ENCODE measurements around the gene NMNAT2.

Gene NMNAT2

DNA sequence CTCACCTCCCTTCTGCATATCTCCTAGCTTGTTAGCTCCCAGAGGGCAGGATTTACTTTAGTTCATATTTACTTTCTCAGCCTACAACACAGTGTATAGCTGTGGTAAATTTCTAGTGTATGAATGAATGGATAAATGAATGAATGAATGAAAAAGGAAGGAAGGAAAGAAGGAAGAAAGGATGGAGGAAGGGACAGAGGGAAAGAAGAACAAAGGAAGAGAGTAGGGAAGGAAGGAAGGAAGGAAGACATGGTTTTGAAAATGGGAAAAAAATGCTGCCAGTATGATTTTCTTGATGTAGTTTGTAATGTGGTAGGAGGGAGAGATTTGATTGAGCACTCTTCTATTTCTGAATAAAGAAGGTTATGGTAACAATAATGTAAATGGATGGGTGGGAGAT is 185.1 kb downstream of the NMNAT2 start:
- no peak for DNase-seq

DNA sequence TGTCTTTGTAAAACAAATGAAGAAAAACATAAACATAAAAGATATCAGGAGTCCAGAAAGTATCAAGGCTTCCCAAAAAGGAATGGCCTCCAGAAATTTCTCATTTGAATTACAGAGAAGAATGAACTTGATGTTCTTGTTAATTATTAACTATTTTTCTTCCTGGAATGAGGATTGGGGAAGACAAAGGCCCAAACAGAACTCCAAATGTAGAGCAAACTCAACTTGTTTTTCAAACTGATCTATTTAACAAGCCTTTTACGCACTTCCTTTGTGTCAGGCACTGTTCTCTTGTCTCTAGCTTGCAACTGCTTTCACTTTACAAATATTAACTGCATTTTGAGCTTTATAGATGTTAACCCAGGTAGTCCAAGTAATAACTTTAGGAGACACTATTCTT is 186.6 kb downstream of the NMNAT2 start:
- DNase-seq = no peak

DNA sequence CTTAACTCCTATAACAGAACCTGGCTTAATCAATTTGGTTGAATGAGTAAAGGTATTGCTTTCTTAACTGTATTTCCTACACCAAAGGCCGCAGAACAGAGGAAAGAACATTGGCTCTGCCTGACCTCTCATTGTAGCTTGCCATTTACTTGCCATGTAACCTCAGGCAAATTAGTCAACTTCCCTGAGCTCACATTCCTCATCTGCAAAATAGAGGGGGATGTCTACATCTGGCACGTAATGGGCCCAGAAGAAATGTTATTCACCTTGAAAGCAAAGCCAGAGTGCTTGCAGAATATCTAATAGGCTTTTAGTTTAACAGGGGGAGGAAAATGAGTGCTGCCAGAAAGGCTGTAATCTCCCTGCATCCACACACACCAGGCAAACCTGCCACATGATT is 187.8 kb downstream of the NMNAT2 start:
- DNase-seq = no peak

DNA sequence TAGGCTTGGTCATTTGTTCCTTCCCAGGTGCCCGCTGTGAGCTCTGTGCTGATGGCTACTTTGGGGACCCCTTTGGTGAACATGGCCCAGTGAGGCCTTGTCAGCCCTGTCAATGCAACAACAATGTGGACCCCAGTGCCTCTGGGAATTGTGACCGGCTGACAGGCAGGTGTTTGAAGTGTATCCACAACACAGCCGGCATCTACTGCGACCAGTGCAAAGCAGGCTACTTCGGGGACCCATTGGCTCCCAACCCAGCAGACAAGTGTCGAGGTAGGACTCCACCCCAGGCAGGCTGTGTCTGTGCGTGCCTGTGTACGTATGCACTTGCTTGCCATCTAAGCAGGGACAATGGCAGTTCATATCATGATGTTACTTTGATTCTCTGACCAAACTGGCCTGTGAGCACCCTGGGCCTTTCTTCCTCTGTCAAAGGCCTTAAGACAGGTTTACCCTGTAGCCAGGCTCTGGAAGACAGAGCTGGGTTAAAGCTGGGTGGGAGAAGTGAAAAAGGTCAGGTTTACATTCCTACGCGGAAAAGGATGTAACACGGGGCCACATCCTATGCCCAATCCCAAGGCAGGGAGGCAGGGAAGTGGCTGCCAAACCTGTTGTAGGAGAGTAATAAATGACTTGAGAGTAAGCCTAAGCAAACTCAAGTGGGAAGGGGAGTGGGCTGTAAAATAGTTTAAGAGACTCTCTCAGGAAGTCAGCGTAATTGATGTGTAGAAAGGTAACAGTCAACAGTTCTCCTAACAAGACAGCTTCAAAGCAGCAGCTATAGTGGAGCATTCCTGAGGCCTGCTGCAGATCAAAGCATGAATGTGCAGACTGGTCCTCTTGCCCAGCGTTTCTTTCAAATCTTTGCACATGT is 189.6 kb downstream of the NMNAT2 start:
- no peak for DNase-seq

DNA sequence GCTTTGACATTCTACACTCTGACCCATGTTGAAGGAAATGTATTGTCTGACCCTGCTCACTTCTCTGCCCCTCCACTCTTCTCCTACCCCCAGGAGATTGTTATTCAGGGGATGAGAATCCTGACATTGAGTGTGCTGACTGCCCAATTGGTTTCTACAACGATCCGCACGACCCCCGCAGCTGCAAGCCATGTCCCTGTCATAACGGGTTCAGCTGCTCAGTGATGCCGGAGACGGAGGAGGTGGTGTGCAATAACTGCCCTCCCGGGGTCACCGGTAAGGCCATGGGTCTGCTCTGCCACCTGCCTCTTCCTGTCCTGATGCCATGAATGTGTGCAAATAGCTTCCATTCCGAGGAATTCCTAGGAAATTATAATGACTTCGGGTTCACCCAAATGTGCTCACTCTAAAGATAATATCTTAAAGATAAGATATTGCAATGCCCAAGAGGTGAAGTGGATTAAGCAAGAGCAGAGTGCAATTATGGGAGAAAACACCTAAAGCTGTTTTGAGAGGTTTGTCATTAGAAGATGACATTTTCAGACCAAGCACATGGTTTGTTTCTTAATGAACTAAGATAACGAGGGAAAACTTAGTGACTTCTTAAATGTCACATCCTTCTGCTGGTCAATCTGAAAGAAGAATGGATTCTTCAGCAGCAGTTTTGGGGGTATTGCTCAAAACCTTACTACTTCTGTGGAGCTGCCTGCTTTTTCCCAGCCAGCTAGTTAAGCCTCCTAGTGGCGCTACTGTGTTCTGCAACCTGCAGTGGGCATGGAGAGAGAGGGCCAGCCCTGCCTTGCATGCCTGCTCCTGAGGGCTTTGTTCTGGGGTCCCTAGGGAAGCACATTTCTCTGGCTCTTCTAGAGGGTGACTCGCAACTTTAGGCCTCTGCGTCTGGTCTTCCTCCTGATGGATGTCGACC is 190.5 kb downstream of the NMNAT2 start:
- DNase-seq = peak; percentile 7

DNA sequence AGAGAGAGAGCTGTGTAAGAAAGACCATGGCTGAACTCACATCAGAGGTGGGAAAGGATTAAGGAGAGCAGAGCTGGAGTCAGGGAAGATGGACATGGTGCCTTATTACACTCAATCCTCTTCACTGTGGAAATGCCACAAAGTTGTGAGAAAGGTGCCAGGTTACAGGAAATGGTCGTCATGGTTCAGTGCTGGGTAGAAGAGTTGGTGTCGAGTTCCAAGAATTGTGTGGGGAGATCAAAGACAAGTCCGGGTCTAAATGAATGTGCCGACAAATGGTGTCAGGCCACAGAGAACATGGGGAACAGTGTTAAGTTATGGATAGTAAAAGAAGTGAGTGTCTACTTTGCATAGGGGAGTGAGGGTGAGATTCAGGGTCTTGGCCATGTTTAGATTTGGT is 191.2 kb downstream of the NMNAT2 start:
- no peak for DNase-seq

DNA sequence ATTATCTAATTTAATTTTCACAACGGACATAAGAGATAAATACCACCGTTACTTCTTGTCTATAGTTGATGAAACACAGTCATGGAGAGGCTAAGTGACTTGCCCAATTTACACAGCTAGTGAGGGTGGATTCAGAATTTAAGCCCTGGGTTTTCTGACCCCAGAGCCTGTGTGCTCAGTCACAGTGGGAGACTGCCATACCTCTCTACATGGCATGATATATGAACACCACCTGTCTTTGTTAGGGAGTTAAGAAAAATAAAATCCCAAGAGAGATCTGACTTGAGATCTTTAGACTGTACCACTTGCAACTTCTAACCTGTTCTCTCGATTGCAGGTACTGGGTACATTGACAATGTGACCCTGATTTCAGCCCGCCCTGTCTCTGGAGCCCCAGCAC is 191.8 kb downstream of the NMNAT2 start:
- DNase-seq = no peak

DNA sequence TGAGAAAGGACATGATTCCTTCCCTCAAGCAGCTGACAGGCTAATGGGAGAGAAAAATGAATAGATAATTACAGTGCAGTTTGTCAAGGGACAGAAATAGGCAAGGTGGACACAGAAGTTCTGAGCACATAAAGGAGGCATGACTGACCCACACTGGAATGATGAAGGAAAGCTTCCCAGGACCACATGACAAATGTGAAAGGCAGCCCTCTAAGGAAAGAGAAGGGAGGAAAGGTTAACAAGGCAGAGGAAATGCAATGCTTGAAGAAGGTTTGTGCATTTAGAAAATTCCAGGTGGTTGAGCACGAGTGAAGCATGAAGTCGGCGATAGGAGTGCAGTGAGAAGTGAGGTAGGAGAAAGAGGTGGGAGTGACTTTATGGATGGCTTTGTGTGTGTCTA is 194.7 kb downstream of the NMNAT2 start:
- no peak for DNase-seq

DNA sequence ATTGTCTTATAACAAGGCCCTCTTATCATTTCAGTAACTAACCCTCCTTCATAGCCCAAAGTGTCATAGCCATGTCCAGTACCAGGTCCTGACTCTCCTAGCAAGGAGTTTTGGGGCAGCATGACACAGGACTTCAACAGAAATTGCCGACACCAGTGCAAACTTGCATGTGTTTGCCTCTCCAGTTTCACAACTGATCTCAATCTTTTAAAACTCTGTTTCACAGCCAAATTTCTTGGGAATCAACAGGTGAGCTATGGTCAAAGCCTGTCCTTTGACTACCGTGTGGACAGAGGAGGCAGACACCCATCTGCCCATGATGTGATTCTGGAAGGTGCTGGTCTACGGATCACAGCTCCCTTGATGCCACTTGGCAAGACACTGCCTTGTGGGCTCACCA is 195.3 kb downstream of the NMNAT2 start:
- DNase-seq = no peak

DNA sequence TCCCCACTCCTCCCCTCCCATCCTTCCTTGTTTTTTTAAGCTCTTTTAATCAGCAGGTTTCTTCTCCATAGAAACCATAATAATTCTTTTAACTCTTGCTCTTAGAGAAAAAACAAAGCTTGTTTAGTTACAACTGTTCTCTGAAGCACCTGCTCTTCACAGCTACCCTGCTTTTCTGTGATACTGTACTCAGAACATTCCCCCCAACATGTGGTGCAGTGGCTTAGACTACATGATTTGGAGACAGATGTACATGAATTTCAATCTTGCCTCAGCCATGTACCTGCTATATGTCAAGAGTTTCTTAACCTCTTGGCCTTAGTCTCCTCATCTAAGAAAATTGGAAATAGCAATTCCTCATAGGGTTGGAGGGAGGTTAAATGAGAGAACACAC is 198.6 kb downstream of the NMNAT2 start:
- no peak for DNase-seq

DNA sequence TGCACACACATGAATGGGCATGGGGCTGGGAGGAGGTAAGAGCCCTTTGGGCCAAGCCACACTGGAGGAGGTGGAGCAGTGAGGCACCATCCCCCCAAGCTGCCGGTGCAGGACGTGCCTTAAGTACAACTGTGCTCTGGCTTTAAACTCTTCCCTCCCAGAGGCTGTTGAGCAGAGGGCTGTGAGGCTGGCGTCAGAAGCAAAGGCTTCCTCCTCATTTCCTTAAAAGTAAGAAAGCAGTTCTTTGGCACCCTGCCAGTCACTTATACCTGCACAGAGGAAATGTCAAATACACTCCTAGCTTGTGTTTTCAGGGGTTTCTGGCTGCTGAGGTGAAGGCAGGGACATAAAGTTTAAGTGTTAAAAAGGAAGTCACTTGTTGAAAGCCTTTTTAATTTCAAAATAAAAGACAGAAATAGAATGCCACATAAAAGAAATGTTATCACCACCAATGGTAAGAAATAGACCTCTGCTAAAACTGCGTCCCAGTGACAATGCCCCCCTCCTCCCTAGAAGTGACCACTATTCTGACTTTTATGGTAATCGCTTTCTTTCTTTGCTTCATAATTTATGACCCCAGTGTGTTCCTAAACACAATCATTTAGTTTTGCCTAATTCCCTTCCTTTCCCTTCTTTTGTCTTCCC is 199.1 kb downstream of the NMNAT2 start:
- peak; percentile 45 for DNase-seq

DNA sequence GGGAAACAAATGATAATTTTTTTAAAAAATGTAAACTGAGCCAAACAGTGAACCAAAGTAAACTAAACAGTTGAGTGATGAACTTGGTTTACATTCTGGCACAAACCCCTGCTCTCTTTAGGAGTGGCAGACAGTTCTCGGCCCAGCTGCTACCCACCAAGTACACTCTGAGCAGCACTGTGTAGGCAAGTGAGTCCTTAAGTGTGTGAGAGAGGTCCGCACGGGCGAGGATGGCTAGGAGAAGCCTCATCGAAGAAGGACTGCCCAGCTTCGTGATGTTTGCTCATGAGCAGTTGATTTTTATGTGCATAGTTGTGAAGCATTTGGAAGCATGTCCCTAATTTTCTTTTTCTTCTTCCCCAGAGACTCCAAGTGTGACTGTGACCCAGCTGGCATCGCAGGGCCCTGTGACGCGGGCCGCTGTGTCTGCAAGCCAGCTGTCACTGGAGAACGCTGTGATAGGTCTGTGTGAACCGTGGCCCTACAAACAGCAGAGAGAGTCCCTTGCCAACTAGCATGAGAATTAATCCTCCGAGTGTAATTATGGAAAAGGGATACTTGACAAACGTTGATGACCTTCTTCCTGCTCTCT is 200.1 kb downstream of the NMNAT2 start:
- no peak for DNase-seq

DNA sequence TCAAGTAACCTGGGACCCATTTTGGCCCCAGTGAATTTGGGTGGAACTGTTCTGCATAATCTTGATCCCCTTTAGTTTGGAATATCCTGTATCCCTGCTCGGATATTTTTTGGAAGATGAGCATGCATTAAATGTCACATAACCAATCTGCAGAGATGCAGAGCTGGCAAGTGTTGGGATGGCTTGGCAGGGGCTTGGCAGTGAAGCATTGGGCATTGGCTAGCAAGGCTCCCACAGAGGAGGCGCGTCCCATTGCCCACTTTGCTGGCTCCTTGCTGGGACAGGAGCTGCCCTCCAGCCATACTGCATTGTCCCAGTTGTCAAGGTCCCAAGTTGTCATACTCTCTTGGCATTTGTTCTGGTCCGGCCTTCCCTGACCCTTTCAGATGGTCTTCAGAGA is 202.2 kb downstream of the NMNAT2 start:
- DNase-seq = no peak

DNA sequence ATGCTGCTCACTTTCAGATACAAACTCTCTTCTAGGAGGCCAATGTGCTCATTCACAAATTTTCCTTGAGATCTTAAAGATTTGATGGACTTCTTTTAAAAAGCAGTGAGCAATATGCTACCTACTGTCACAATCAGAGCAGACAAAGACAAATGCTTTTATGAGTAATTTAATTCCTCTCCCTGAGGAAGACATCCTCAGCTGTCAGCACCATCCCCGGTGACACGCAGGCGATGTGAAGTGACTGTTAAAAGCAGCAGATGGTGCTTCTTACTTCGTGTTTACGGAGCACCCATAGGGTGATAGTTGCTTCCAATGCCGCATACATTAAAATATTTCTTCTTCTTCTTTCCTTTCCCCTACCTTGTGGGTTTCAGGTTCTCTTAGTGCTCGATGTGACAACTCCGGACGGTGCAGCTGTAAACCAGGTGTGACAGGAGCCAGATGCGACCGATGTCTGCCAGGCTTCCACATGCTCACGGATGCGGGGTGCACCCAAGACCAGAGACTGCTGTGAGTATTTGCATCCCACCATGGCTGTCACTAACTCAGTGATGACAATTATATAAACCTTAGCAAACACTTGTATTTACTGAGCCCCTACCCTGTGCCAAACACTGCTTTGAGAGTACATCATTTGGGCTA is 203.0 kb downstream of the NMNAT2 start:
- no peak for DNase-seq

DNA sequence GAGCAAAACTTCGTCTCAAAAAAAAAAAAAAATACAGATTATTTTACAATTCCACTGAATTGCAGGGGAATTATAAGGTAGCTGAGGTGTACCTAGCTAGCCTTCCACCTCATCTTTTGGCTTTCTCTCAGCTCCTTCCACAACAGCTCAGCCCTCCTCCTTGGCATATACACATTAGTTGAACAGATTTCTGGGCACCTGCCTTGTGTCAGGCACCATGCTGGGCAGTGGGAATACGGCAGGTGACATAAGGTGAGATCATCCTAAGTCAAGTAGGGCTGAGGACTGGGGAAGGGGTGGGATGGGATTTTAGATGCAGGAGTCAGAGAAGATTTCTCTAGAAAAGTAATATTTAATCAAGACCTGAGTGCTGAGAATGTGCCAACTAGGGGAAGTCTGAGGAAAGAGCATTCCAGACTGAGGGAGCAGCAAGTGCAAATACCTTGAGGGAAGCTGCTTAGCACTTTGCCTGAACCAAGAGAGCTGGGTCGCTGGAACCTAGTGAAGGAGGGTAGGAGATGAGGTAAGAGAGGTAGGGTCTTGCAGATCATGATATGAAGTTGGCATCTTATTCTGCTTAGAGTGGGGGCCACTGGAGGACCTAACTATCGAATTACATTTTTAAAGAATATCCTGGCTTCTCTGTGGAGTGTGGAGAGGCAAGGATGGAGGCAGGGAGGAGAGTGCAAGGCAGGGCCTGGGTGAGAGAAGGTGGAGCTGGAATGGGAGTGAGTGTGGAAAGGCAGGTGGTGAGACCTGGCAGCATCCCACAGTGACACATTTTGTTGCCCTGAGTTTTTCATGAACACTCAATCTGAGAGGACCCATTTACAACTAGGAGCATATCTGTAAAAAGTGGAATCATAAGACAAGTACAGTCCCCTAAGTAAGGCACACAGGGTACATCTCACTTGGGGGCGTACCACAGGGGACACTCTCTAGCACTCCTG is 203.9 kb downstream of the NMNAT2 start:
- no peak for DNase-seq

DNA sequence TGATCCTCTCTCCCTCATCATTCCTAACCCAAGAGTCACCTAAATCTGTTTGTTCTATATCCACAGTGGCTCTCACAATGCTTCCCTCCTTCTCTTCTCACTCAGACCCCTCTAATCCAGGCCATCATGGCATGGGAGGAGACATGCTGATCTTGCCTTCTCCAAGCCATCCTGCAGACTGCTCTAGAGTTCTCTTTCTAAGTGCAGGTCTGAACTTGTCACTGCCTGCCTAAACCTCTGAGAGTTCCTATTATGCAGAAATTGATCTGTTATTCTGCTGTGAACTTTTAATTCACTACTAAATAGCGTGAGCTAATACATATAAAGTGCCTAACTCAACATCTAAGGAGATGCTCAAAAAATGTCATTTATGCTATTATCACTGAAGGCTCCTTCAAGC is 205.3 kb downstream of the NMNAT2 start:
- no peak for DNase-seq

DNA sequence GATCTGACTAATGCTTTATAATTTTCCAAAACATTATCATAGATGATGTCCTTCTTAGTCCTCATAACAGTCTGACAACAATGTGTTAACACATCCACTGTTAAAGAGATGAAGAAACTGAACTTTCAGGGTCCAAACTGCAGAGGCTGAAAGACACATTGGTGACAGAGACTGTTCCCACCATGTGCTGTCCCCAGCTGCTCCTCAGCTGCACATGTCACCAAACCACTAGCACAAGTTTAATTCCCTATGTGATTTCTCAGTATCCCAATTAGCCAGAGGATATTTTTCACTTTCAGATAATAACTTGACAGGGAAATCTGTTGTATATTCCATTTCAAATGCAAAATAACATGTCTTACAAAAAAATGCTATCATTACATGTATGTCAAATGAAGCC is 207.5 kb downstream of the NMNAT2 start:
- no peak for DNase-seq

DNA sequence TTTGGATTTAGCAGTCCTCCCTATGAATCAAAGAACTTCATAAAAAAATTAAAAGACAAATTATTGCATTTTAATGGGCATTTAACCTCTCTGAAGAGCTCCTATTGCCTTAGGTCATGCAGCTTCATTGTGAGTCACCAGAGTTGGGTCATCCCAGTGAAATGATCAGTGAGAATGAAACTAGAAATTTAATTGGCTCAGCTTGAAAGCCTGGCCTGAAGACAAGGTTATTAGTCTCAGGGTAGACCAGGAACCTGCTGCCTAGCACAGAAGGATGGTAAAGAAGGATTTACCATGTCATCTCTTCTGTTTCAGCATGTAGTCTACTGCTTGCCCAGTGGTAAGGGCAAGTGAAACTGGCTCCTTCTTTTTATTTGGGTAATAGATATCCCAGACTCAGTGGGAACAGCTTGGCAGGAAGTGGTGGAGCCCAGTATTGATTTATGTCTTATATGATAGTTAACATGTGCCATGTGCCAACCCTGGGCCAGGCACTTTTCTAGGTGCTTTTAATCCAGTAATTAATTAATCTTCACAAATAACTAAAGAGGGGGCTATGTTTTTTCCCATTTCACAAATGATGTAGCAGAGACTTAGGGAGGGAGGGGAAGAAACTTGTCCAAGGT is 208.5 kb downstream of the NMNAT2 start:
- DNase-seq = no peak

DNA sequence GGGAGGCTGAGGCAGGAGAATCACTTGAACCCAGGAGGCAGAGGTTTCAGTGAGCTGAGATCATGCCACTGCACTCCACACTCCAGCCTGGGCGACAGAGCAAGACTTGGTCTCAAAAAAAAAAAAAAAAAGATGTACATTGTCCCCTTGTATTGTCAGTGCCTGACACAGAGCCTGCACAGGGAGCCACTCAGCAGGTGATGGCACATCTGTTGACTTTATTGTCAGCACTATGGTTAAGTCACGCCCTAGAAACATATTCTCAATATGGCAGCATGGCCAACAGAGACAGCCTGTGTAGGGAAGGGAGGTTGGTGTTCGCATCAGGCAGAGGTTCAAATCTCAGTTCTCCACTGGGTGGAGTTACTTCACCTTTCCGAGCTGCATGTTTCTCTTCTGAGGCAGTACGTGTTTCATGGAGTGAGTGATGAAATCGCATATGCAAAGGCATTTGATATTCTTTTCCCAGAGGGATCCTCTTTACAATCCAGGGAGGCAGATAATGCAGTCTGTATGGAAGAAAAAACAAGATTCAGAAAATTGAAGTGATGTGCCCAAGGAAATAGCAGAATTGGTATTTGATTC is 211.6 kb downstream of the NMNAT2 start:
- no peak for DNase-seq

DNA sequence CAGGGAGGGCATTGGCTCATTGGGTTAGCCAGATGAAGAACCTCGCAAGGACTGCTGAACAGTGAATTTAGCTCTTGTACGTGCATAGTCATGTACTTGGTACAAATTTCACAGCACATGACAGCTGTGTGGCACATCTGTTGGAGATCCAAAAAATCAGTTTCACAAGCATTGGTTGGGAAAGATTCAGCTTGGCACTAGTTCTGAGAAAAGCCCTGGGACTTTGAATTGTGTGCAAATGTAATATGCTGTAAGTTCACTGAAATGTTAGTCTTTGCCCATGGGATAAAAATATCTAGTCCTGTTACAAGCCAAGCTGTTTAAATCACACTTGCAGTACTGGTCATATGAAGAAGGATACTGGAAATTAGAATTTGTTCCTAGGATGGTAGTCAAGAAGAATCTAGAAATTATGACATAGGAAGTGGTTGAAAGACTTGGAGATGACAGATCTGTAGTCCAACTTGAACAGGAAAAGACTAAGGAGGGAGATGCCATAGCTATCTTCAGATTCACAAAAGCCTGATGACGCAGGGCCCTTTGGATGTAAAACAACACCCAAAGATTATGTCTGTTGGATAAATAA is 212.9 kb downstream of the NMNAT2 start:
- DNase-seq = no peak
